Measurements from ENCODE around the gene PYDC1.

Gene PYDC1

GRCh38 chr16:31191697-31192428, 25.1 kb downstream of the PYDC1 start:
- no peak for DNase-seq (ENCODE audit: low spot score)
- TF ChIP-seq CTCF (IDR thresholded peaks at IDR 0.05; ENCODE audit: extremely low read depth, missing control alignments) = no peak

GRCh38 chr16:31190818-31191444, 26.0 kb downstream of the PYDC1 start:
- no peak for TF ChIP-seq CTCF (IDR thresholded peaks at IDR 0.05; ENCODE audit: extremely low read depth, missing control alignments)
- no peak for DNase-seq (ENCODE audit: low spot score)

GRCh38 chr16:31190061-31190460, 26.9 kb downstream of the PYDC1 start:
- DNase-seq (ENCODE audit: low spot score) = no peak

GRCh38 chr16:31189412-31189778, 27.5 kb downstream of the PYDC1 start:
- no peak for DNase-seq (ENCODE audit: low spot score)
- TF ChIP-seq CTCF (IDR thresholded peaks at IDR 0.05; ENCODE audit: extremely low read depth, missing control alignments) = no peak

More at GRCh38 chr16:31190061-31190460, 26.9 kb downstream of the PYDC1 start:
- TF ChIP-seq CTCF (IDR thresholded peaks at IDR 0.05; ENCODE audit: extremely low read depth, missing control alignments) = no peak

GRCh38 chr16:31188450-31189411, 28.2 kb downstream of the PYDC1 start:
- TF ChIP-seq CTCF (IDR thresholded peaks at IDR 0.05; ENCODE audit: extremely low read depth, missing control alignments) = no peak
- no peak for DNase-seq (ENCODE audit: low spot score)

GRCh38 chr16:31187808-31188189, 29.1 kb downstream of the PYDC1 start:
- DNase-seq (ENCODE audit: low spot score) = no peak
- TF ChIP-seq CTCF (IDR thresholded peaks at IDR 0.05; ENCODE audit: extremely low read depth, missing control alignments) = no peak
